CD4-positive, alpha-beta T cell treated with Interleukin-4 for 1 hour (primary cell): Measurements from ENCODE around the gene BTBD8.

ENCODE experiments used
- DNase-seq, 2 donors: peaks; one replicate each; pipeline ENCODE4 v3.0.0-alpha.2; 2020 to 2022

The BTBD8 gene

DNA sequence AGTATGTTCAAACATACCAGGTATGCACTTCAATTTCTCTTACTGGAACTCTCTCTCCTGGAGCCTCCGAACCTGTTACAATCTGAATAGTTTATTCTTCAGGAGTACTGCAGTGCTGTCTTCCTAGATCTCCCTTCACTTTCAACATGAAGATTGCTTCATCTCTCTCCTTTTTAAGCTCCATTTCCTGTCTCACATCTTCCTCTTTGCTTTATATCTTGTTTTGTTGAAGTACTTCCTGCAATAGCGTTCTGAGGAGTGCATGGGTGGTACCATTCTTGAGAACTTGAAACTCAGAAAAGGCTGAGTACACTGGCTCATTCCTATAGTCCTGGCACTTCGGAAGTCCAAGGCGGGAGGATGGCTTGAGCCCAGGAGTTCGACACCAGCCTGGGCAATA is 121.8 kb downstream of the BTBD8 start:
- peak in 1 of 2 donors; percentile 7 for DNase-seq

GRCh38 chr1:92203105-92203504 is 123.0 kb downstream of the BTBD8 start:
- DNase-seq: no peak

GRCh38 chr1:92210701-92211100 is 130.6 kb downstream of the BTBD8 start:
- DNase-seq: no peak

DNA sequence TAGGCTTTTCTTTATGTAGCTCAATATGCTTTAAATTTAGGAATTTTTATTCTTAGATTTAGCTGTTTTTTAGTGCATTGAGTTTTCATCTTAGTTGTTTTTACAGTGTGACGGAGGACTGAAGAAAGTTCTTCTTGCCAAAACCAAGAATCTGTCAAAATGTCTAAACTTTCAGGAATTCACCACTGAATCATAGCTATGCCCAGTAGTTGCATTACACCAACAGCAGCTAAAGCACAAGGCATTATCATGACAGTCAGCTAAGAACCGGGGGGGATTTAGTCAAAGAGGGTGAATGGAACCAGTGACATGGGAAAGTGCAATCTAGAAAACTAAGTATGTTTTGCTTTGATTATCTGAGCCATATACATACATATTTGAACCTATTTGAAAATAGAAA is 131.0 kb downstream of the BTBD8 start:
- DNase-seq: no peak

DNA sequence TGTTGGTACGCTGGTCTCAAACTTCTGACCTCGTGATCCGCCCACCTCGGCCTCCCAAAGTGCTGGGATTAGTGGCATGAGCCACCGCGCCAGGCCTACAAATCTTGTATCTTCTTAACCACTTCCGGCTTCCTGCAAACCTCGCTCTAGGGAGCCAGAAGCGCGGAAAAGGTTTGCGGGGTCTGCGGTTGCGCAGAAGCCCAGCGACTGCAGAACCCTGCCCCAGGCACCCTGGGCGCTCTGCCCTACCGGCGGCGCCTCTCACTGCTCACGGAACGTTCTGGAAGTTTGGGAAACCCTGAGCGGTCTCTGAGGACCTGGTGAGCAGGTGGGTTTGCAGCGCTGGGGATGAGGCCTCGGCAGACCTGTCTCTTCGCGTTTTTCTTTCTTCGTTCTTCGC is 137.6 kb downstream of the BTBD8 start, which contains the start of gene C1orf146:
Gene C1orf146, plus strand, starts transcription at position 195 of the 400 bp plus-strand sequence. CDS start 13,506 bp downstream, outside the sequence.
- DNase-seq: no peak

GRCh38 chr1:92218559-92218958 is 138.4 kb downstream of the BTBD8 start:
- DNase-seq: no peak

DNA sequence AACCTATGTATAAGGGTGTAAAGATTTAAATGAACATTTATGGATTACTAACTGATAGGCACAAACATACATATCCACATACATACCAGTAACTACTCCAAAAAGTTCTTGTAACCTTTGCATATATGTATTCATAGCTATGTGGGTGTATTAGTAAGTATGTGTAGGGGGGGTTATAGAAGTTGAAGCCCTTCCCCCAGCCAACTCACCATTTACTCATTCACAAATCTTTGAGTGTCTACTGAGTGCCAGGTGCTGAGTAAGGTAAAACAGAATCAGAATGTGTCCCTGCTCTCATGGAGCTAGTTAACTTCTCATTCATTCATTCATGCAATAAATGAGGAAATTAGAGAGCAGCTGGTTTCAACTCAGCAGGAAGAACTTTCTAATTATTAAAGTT is 138.9 kb downstream of the BTBD8 start:
- DNase-seq: no peak

DNA sequence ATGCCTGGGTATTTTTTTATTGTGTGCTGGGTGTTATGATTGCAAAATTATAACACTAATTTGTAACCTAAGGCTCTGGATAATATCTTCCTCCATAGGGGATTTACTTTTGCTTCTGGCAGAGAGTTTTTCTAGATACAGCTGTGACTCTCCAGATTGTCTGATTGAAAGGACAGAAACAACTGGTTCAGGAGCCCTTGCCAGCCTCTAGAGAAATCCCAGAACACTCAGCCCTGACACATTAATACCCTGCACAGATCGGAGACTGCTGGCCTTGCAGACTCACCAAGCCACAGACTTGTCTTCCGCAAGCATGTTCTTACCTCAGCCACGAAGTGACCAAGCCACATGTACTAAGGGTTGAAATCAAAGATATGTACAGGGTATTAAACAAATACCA is 148.3 kb downstream of the BTBD8 start:
- DNase-seq: no peak

DNA sequence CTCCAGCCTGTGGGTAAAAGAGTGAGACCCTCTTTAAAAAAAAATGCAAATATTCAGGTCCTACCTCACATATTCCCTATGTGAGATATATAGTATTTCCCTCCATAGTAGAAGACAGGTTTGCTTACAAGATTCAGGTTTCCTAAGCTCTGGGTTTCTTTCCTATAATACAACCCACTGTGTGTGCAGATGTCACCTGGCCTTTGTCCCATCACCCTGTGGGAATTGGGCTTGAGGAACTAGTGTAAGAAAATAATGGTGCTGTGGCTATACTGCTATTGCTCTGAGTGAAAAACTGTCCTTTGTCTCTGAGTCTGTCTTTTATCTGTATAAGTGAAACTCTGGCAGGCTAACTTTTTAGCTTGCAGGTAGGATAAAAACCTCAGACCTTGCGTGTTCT is 150.6 kb downstream of the BTBD8 start:
- no peak for DNase-seq
